GM08714 (cell line): Measurements from ENCODE around the gene RNF152.

Experiments
- H3K4me3 ChIP-seq: fragments of 200-500 bp; sonication (Bioruptor generic); 2 replicates; pipeline ENCODE4 v1.5.1; 2014; ENCODE audit warnings: mild to moderate bottlenecking, low read length, inconsistent platforms
- ZNF274 ChIP-seq: IDR thresholded peaks from 2 replicates; pipeline ENCODE4 v1.6.1; 2012; ENCODE audit warnings: mild to moderate bottlenecking, low read depth, low read length

RNF152 gene

GRCh38 chr18:61892683-61893308 lies at the start of gene RNF152:
TSS of gene RNF152 (minus strand) at chr18:61893007. CDS start at chr18:61816463, 76,544 bp downstream.
- peak within 1 kb of the TSS; percentile 81 for H3K4me3 ChIP-seq

GRCh38 chr18:61941948-61942471 lies 49.2 kb upstream of the RNF152 start:
- no peak for TF ChIP-seq ZNF274
- no peak overlapping the region for H3K4me3 ChIP-seq

More at GRCh38 chr18:61892683-61893308, at the start of gene RNF152:
- TF ChIP-seq ZNF274, result no peak

GRCh38 chr18:61939046-61939674 lies 46.4 kb upstream of the RNF152 start:
- TF ChIP-seq ZNF274, result no peak
- H3K4me3 ChIP-seq, result no peak overlapping the region

- H3K4me3 ChIP-seq, result no peak overlapping the region
- TF ChIP-seq ZNF274, result no peak
These were observed 42.6 kb upstream of the RNF152 start for GRCh38 chr18:61935362-61935761.

- TF ChIP-seq ZNF274, result no peak
- H3K4me3 ChIP-seq, result no peak overlapping the region
These were observed 39.0 kb upstream of the RNF152 start for GRCh38 chr18:61931654-61932379.

GRCh38 chr18:61929881-61930640 lies 37.3 kb upstream of the RNF152 start:
- TF ChIP-seq ZNF274, result no peak

GRCh38 chr18:61926532-61926931 lies 33.7 kb upstream of the RNF152 start:
- no peak for TF ChIP-seq ZNF274
- no peak overlapping the region for H3K4me3 ChIP-seq

More at GRCh38 chr18:61929881-61930640, 37.3 kb upstream of the RNF152 start:
- no peak overlapping the region for H3K4me3 ChIP-seq

- no peak for TF ChIP-seq ZNF274
- H3K4me3 ChIP-seq, result no peak overlapping the region
These were observed 31.7 kb upstream of the RNF152 start for GRCh38 chr18:61924550-61924949.

- TF ChIP-seq ZNF274, result no peak
- H3K4me3 ChIP-seq, result no peak overlapping the region
These were observed 29.6 kb upstream of the RNF152 start for GRCh38 chr18:61922435-61922834.

- H3K4me3 ChIP-seq, result no peak overlapping the region
- TF ChIP-seq ZNF274, result no peak
These were observed 28.9 kb upstream of the RNF152 start for GRCh38 chr18:61921621-61922235.

- no peak overlapping the region for H3K4me3 ChIP-seq
- TF ChIP-seq ZNF274, result no peak
These were observed 25.0 kb upstream of the RNF152 start for GRCh38 chr18:61917818-61918217.

GRCh38 chr18:61912476-61912875 lies 19.7 kb upstream of the RNF152 start:
- no peak overlapping the region for H3K4me3 ChIP-seq
- no peak for TF ChIP-seq ZNF274

GRCh38 chr18:61910101-61910500 lies 17.3 kb upstream of the RNF152 start:
- no peak overlapping the region for H3K4me3 ChIP-seq
- TF ChIP-seq ZNF274, result no peak

GRCh38 chr18:61908661-61909060 lies 15.9 kb upstream of the RNF152 start:
- H3K4me3 ChIP-seq, result no peak overlapping the region
- TF ChIP-seq ZNF274, result no peak
